GM12801 (cell line): Measurements from ENCODE around the gene MRGPRD.

Experiments used
- TF ChIP-seq, protein P1 (sequence below): IDR thresholded peaks from one replicate; pipeline ENCODE4 v1.5.1; 2011; ENCODE audit warnings: control low read depth; ENCODE audit not compliant: insufficient read length; ENCODE audit errors: extremely low read depth

MRGPRD gene

DNA sequence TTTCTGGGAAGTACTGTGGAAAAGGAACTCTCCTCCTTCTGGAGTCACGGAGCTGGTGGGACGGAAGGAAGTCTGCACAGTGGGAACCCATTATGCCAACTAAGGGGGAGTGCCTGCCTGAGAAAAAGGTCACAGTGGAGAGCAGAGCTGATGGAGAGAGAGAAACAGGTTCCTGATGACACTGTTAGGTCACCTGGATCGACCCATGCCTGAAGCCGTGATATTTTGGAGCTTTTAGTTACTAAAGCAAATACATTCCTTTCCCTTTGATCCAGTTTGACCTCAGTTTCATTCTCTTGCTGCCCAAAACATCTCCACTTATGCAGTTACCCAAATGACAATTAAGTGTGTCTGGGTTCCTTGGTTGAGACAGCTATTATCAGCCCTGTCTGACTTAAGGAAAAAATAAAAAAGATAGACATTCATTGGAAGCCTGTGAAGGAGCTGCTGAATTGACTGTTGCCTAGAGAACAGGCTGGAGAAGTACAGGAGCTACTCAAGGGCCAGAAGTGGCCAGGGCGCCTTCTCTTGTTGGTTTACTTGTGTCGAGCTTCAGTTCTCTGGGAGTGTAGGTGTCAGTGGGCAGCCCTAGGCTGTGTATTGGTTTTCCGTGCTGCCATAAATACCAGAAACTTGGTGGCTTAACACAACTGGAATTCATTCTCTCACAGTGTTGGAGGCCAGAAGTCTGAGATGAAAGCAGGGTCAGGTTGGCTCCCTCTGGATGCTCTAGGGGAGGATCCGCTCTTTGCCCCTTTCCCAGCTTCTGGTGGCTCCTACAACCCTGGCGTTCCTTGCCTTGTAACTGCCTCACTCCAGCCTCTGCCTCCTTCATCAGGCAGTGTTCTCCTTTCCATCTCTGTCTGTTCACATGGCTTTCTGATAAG is 13.6 kb downstream of the MRGPRD start:
- TF ChIP-seq, protein P1, sequence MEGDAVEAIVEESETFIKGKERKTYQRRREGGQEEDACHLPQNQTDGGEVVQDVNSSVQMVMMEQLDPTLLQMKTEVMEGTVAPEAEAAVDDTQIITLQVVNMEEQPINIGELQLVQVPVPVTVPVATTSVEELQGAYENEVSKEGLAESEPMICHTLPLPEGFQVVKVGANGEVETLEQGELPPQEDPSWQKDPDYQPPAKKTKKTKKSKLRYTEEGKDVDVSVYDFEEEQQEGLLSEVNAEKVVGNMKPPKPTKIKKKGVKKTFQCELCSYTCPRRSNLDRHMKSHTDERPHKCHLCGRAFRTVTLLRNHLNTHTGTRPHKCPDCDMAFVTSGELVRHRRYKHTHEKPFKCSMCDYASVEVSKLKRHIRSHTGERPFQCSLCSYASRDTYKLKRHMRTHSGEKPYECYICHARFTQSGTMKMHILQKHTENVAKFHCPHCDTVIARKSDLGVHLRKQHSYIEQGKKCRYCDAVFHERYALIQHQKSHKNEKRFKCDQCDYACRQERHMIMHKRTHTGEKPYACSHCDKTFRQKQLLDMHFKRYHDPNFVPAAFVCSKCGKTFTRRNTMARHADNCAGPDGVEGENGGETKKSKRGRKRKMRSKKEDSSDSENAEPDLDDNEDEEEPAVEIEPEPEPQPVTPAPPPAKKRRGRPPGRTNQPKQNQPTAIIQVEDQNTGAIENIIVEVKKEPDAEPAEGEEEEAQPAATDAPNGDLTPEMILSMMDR = no peak

DNA sequence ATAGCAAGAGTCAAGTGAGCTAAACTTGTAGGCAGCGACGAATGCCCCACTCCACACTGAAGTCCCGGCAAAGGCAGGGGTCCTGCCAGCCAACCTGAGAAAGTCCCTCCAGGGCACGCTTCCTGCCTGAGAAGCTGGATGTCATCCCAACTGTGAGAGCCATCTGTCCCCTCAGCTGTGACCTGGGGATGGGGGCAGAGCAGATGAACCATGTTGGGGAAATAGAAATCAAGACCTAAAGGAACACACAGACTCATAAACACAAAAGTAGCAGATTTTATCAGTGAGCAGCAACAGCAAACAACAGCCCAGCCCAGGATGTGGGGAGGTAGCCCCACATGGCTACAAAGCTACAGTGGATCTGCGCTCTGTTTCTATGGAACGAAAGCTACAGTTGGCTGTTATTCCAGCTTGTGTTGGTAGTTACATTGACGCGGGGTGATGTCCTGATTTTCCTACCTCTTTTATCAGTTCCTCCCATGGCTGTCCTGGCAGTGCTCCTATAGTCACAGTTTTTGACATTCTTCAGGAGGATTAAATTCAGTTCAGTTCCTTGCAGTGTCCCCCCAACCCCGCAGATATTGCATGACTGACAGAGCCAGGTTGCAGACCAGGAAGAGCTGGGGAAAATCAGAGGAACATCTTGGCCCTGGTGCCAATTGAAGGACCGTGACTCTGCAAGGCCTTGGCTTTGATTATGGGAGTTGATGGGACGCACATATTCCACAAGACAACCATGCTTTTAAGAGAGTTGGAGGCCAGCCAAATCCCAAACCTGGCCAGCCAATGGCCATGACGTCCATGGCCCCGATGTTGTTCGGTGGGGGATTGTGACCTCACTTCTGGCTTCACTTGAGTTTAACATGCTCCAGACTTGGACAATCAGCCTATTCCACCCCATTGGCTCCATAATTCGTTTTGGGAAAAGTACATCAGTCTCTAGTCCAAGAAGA is 14.6 kb downstream of the MRGPRD start:
- TF ChIP-seq, protein P1 = no peak

- TF ChIP-seq, protein P1 = no peak
Measured at GRCh38 chr11:68963779-68964178, 17.0 kb downstream of the MRGPRD start.

DNA sequence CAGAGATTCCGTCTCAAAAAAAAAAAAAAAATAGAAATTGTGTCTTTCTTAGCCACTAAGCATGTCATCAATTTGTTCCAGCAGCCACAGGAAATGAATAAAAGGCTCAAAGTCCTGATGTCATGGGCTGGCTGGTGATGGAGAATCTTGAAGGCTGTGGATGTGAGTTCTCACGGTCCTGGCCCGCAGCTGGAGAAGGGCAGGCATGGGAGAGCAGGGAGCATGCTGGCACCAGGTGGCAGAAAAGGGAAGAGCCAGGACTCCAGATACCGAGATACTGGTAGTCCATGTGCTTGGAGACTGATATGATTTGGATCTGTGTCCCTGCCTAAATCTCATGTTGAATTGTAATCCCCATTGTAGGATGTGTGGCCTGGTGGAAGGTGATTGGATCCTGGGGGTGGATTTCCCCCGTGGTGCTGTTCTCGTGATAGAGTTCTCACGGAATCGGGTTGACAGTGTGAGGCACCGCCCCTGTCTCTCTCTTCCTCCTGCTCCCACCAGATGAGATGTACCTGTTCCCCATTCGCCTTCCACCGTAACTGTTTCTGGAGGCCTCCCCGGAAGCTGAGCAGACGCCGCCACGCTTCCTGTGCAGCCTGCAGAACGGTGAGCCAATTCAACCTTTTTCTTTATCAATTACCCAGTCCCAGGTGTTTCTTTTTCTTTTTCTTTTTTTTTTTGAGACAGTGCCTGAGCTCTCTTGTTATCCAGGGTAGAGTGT is 18.1 kb downstream of the MRGPRD start:
- TF ChIP-seq, protein P1 = no peak

GRCh38 chr11:68961245-68961644 is 19.5 kb downstream of the MRGPRD start:
- TF ChIP-seq, protein P1 = no peak

GRCh38 chr11:68960294-68961071 is 20.3 kb downstream of the MRGPRD start:
- TF ChIP-seq, protein P1 = no peak
